Kidney (tissue), 14 donors: ENCODE data around the gene SNX4. TPM values are rescaled to one million over a fixed set of nuclear protein-coding genes. Genes with fewer than 3 reads are reported as not detected.
"Not testable (repeated sequence)": the region's sequence is repeated elsewhere in the genome, so short reads cannot be mapped to it uniquely, and the experiment has no call there.

Experiments used
- DNase-seq, 5 donors: peaks; one replicate each; pipeline ENCODE4 v3.0.0-alpha.2; 2013 to 2020
- FAIRE-seq: peaks from 2 replicates; lab custom pipeline; 2012; peaks lifted over from hg19 to GRCh38; lab: Jason Lieb, UNC
- H3K27ac ChIP-seq, 2 donors: one replicate each; pipeline ENCODE4 v1.7.0; 2013; ENCODE audit warnings: low read depth in 2 of 2, low read length in 2 of 2, inconsistent platforms in 1 of 2
- H3K27me3 ChIP-seq: one replicate; pipeline ENCODE4 v1.7.1; 2013; ENCODE audit warnings: low read length, inconsistent platforms; ENCODE audit not compliant: control insufficient read depth, insufficient read depth
- H3K36me3 ChIP-seq, 3 donors: one replicate each; pipeline versions ENCODE4 v1.7.0 to v1.7.1; 2013; ENCODE audit warnings: low read length in 3 of 3, control low read depth in 1 of 3, inconsistent platforms in 1 of 3; ENCODE audit not compliant: insufficient read depth in 3 of 3, control insufficient read depth in 2 of 3
- H3K4me1 ChIP-seq, 3 donors: one replicate each; pipeline versions ENCODE4 v1.7.0 to v1.7.1; 2013; ENCODE audit warnings: low read length in 3 of 3, inconsistent platforms in 1 of 3, low read depth in 1 of 3; ENCODE audit not compliant: control insufficient read depth in 2 of 3, insufficient read depth in 2 of 3
- H3K4me3 ChIP-seq, 3 donors: one replicate each; pipeline versions ENCODE4 v1.7.0 to v1.8.1; 2013; ENCODE audit warnings: low read length in 3 of 3, control low read depth in 1 of 3, inconsistent platforms in 1 of 3
- H3K9ac ChIP-seq, 3 donors: one replicate each; pipeline versions ENCODE4 v1.7.0 to v1.7.1; 2013; ENCODE audit warnings: low read length in 3 of 3, control low read depth in 1 of 3, inconsistent platforms in 1 of 3
- H3K9me3 ChIP-seq, 3 donors: one replicate each; pipeline versions ENCODE4 v1.7.0 to v1.7.1; 2013; ENCODE audit warnings: low read length in 3 of 3, control low read depth in 1 of 3, inconsistent platforms in 1 of 3; ENCODE audit not compliant: control insufficient read depth in 2 of 3, insufficient read depth in 1 of 3
- CTCF ChIP-seq: IDR thresholded peaks from 3 replicates; pipeline ENCODE4 v1.5.1; 2012; ENCODE audit warnings: mild to moderate bottlenecking, moderate library complexity, borderline replicate concordance; ENCODE audit not compliant: insufficient read depth; ENCODE audit errors: extremely low read depth
- intact Hi-C: fragments of 100-400 bp; cut with DNase I; formaldehyde crosslinking; loops from one replicate; pipeline ENCODE4 v1.11.1; 2022
- polyA plus RNA-seq: library from polyadenylated mRNA; stranded (reverse); fragments of 350-450 nt; fragmentation: Illumina TruSeq; extraction: RNeasy Lipid Tissue Mini Kit (QIAGEN cat#74804); gene quantifications from one replicate; pipeline ENCODE4 v1.2.3, GENCODE V29; 2014; ENCODE audit warnings: low read depth, low replicate concordance; ENCODE audit not compliant: insufficient read depth
- total RNA-seq: library from RNA; stranded (reverse); fragmentation: NEBNext Ultra II Directional; extraction: Animal tissue kit (Norgen Biotek cat#: 25700); gene quantifications from one replicate; pipeline ENCODE4 v1.2.1, GENCODE V29; 2021
- donor health status: control.
- donor health status: control.
- donor health status: control.
- donor health status: control.
- donor health status: control.
- donor health status: DM: yes; HTN: yes; CAD: no.
- donor health status: Normal renal cell carcinoma (clear cell type).

Gene SNX4
- total and polyA plus RNA-seq, 2 donors from 2014 or later, result 32.5 to 46.1 TPM

GRCh38 chr3:125481786-125482185 is 38.2 kb downstream of the SNX4 start:
- Histone ChIP-seq H3K36me3 (peaks cover 0 to 7% (median 0%) of the 10 kb centered on the region in 3 donors), H3K9ac (no peak overlapping the region), H3K4me3 (no peak overlapping the region), H3K9me3 (no peaks in the 10 kb centered on the region), H3K27me3 (no peaks in the 10 kb centered on the region), H3K4me1 (no peaks in the 10 kb centered on the region), H3K27ac (no peak overlapping the region)
- intact Hi-C loops, result no loop called here
- no peak for FAIRE-seq
- TF ChIP-seq CTCF, result no peak
- no peak for DNase-seq

- H3K27ac ChIP-seq, H3K36me3 ChIP-seq, H3K4me1 ChIP-seq, DNase-seq, H3K9me3 ChIP-seq, FAIRE-seq, H3K4me3 ChIP-seq, H3K27me3 ChIP-seq, H3K9ac ChIP-seq, intact Hi-C loops: not testable (repeated sequence)
Measured at GRCh38 chr3:125481375-125481759, 38.6 kb downstream of the SNX4 start.

- TF ChIP-seq CTCF, result no peak
- H3K36me3 ChIP-seq, result no peaks in the 10 kb centered on the region
- FAIRE-seq, result no peak
- intact Hi-C loops, result no loop called here
- no peaks in the 10 kb centered on the region for H3K4me1 ChIP-seq
- DNase-seq, result no peak
- H3K9me3 ChIP-seq, result no peaks in the 10 kb centered on the region
- no peak overlapping the region for H3K4me3 ChIP-seq
- H3K27me3 ChIP-seq, result no peaks in the 10 kb centered on the region
- H3K9ac ChIP-seq, result no peak overlapping the region
- H3K27ac ChIP-seq, result no peak overlapping the region
Measured at GRCh38 chr3:125480656-125481374, 39.2 kb downstream of the SNX4 start.

- no peak overlapping the region for H3K27ac ChIP-seq
- no peaks in the 10 kb centered on the region for H3K36me3 ChIP-seq
- H3K4me1 ChIP-seq, result no peaks in the 10 kb centered on the region
- no peaks in the 10 kb centered on the region for H3K9me3 ChIP-seq
- DNase-seq (no peak), FAIRE-seq (no peak)
- no peak overlapping the region for H3K4me3 ChIP-seq
- TF ChIP-seq CTCF, result no peak
- H3K9ac ChIP-seq, result no peak overlapping the region
- intact Hi-C loops, result no loop called here
- no peaks in the 10 kb centered on the region for H3K27me3 ChIP-seq
Measured at GRCh38 chr3:125479091-125479490, 40.9 kb downstream of the SNX4 start.
